Osteocyte (in vitro differentiated cells): ENCODE data around the gene OTUD7B. TPM values are rescaled to one million over a fixed set of nuclear protein-coding genes. Genes with fewer than 3 reads are reported as not detected.
"Not testable (repeated sequence)": the region's sequence is repeated elsewhere in the genome, so short reads cannot be mapped to it uniquely, and the experiment has no call there.

Experiments
- DNase-seq: peaks from one replicate; pipeline ENCODE4 v3.0.0; 2021; ENCODE audit warnings: mixed read lengths; ENCODE audit not compliant: unreplicated experiment; ENCODE audit errors: extremely low spot score
- H3K27ac Mint-ChIP-seq: one replicate; pipeline ENCODE4 v1.8.0; 2021; ENCODE audit warnings: mild to moderate bottlenecking, mixed read lengths; ENCODE audit not compliant: unreplicated experiment
- H3K27me3 Mint-ChIP-seq: one replicate; pipeline ENCODE4 v1.8.0; 2021; ENCODE audit warnings: mixed read lengths; ENCODE audit not compliant: unreplicated experiment
- H3K36me3 Mint-ChIP-seq: one replicate; pipeline ENCODE4 v1.8.0; 2021; ENCODE audit warnings: mixed read lengths; ENCODE audit not compliant: unreplicated experiment
- H3K4me1 Mint-ChIP-seq: one replicate; pipeline ENCODE4 v1.8.0; 2021; ENCODE audit warnings: mixed read lengths; ENCODE audit not compliant: unreplicated experiment
- H3K4me3 Mint-ChIP-seq: one replicate; pipeline ENCODE4 v1.8.0; 2021; ENCODE audit warnings: mild to moderate bottlenecking, moderate library complexity, mixed read lengths; ENCODE audit not compliant: unreplicated experiment
- H3K9me3 Mint-ChIP-seq: one replicate; pipeline ENCODE4 v1.8.0; 2021; ENCODE audit warnings: mixed read lengths; ENCODE audit not compliant: unreplicated experiment
- CTCF ChIP-seq: fragments of 200-600 bp; sonication (generic); IDR thresholded peaks from 2 replicates; pipeline ENCODE4 v1.5.0; 2021; ENCODE audit warnings: antibody characterized with exemption, mild to moderate bottlenecking, moderate library complexity
- total RNA-seq: library from RNA; stranded (reverse); gene quantifications from 2 replicates; pipeline ENCODE4 v1.2.1, GENCODE V29; 2021

OTUD7B gene
- total RNA-seq, 1 donor from 2014 or later: 25.1 TPM

DNA sequence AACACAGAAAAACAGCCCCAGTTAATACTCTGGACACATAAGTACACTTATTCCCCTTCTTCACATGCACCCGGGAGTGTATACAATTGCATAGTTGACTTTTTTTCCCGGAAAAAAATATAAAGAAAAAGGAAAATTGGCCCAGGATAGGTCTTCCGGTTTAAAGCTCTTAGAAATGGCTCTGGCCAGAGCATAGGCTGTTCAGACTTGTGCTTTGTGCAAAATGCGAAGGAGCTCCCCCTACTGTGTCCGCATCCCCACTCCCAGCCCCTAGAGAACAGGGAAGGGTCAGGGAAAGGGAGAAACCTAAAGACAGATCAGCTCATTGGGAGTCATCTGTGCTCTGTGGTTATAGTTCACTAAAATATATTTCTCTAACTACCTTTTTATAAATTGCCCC, 68.3 kb downstream of the OTUD7B start:
- no peaks in the 10 kb centered on the region for H3K27me3 Mint-ChIP-seq
- no peaks in the 10 kb centered on the region for H3K9me3 Mint-ChIP-seq
- TF ChIP-seq CTCF: peak; percentile 32
- peaks cover 15% of the 10 kb centered on the region for H3K36me3 Mint-ChIP-seq
- H3K4me1 Mint-ChIP-seq: peaks cover 27% of the 10 kb centered on the region
- H3K27ac Mint-ChIP-seq: no peak overlapping the region
- DNase-seq: no peak
- no peak overlapping the region for H3K4me3 Mint-ChIP-seq

GRCh38 chr1:149940427-149940826, 70.1 kb downstream of the OTUD7B start:
- peak overlapping the region; percentile 93 for H3K27ac Mint-ChIP-seq
- peaks cover 45% of the 10 kb centered on the region for H3K4me1 Mint-ChIP-seq
- TF ChIP-seq CTCF: no peak
- no peaks in the 10 kb centered on the region for H3K27me3 Mint-ChIP-seq
- H3K9me3 Mint-ChIP-seq: no peaks in the 10 kb centered on the region
- H3K4me3 Mint-ChIP-seq: no peak overlapping the region
- H3K36me3 Mint-ChIP-seq: peaks cover 11% of the 10 kb centered on the region
- no peak for DNase-seq

GRCh38 chr1:149938668-149939003, 71.9 kb downstream of the OTUD7B start:
- H3K27me3 Mint-ChIP-seq, DNase-seq, H3K36me3 Mint-ChIP-seq, H3K9me3 Mint-ChIP-seq: not testable (repeated sequence)
- Mint-ChIP-seq H3K4me3 (peak overlapping the region; percentile 65), H3K4me1 (peaks cover 47% of the 10 kb centered on the region), H3K27ac (peak overlapping the region; percentile 93)

DNA sequence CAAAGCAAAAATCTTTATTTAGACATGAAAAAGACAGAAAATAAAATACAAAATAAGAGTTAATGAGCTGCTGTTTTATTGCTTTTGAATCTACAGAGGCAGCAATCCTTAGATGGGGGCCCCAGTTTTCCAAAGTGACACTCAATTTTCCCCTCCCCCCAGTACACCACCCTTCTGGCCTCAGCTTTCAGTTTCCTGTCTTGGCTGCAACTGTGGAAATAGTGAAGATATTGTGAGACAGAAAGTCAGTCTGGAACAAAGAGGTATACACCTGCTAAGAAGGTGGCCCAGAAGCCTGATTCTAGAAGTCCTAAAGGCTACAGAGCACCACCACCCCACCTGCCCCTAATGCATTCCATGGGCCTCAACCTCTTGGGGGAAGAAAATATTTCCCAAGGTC, 72.8 kb downstream of the OTUD7B start:
- Mint-ChIP-seq H3K4me1 (peaks cover 47% of the 10 kb centered on the region), H3K4me3 (peak overlapping the region; percentile 86), H3K36me3 (peaks cover 4% of the 10 kb centered on the region), H3K27ac (peak overlapping the region; percentile 71), H3K9me3 (no peaks in the 10 kb centered on the region), H3K27me3 (no peaks in the 10 kb centered on the region)
- DNase-seq: no peak
- TF ChIP-seq CTCF: no peak

DNA sequence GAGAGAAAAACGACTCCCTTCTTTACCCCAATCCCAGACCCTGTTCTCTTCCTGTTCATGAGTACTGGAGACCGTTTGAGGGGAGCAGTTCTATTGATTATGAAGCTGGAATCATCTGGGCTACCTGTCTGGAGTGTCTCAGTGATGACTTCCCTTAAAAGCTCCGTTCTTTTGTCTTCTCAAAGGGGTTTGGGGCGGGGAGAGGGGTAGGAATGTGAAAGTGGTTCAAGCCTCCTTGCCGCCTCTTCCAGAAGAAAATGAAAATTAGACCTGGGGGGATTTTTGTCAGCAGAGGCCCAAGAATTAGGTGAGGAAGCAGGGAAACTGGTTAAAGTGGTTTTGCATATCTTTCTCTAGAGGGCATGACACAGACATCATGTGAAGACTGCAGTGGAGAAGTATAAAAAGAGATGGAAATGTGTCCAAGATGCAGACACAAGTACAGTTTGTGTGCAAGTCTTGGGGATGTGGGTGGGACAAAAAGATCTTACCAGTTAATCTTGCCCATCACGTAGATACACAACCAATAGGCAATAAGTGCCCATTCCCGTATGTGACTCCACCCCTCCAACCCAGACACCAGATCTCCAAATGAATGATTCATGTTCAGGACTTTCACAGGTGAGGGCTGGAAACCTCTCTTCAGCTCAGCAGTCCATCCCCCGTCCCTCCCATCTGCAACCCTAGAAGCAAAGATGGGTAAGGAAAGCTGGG, 73.4 kb downstream of the OTUD7B start:
- H3K27me3 Mint-ChIP-seq: no peaks in the 10 kb centered on the region
- peaks cover 4% of the 10 kb centered on the region for H3K36me3 Mint-ChIP-seq
- H3K27ac Mint-ChIP-seq: peak overlapping the region; percentile 71
- peaks cover 47% of the 10 kb centered on the region for H3K4me1 Mint-ChIP-seq
- H3K4me3 Mint-ChIP-seq: peak overlapping the region; percentile 86
- no peaks in the 10 kb centered on the region for H3K9me3 Mint-ChIP-seq
- DNase-seq: no peak
- TF ChIP-seq CTCF: no peak
